ENCODE data around the gene PNMA1.

PNMA1 gene

GRCh38 chr14:73740618-73741326 lies 26.6 kb upstream of the PNMA1 start:
- ChIA-PET CTCF (interaction anchor here (0.6 to 1.3 kb wide), 3 partner anchors 8 to 161 kb away, joined by 3 to 4 read pairs (median 3); no protein-coding TSS in a partner anchor), POLR2A (interaction anchor here (0.7 to 1.0 kb wide), 3 partner anchors 14 to 46 kb away, joined by 3 read pairs; no protein-coding TSS in a partner anchor)
- DNase-seq (ENCODE audit: extremely low spot score), result no peak
- no peak for TF ChIP-seq ARNT (IDR thresholded peaks at IDR 0.05)
- TF ChIP-seq SP1 (IDR thresholded peaks at IDR 0.05), result no peak
- TF ChIP-seq L3MBTL2 (conservative IDR thresholded peaks at IDR 0.05), result no peak
- no peak for TF ChIP-seq SUZ12 (IDR thresholded peaks at IDR 0.05)

- ChIA-PET POLR2A (interaction anchor here (1.0 kb wide), 2 partner anchors 26 to 46 kb away, joined by 3 read pairs; no protein-coding TSS in a partner anchor), CTCF (interaction anchor here (0.8 kb wide), 1 partner anchor 12 kb away, joined by 3 read pairs; no protein-coding TSS in a partner anchor)
- TF ChIP-seq HDGF (IDR thresholded peaks at IDR 0.05; ENCODE audit: borderline replicate concordance), result no peak
- no peak for DNase-seq (ENCODE audit: extremely low spot score)
Observed at GRCh38 chr14:73739899-73740617, 25.9 kb upstream of the PNMA1 start.

- no peak for TF ChIP-seq SUZ12 (IDR thresholded peaks at IDR 0.05)
- TF ChIP-seq L3MBTL2 (conservative IDR thresholded peaks at IDR 0.05), result no peak
- TF ChIP-seq CTBP1 (IDR thresholded peaks at IDR 0.05; ENCODE audit: borderline replicate concordance), result no peak
- no peak for TF ChIP-seq TARDBP (IDR thresholded peaks at IDR 0.05)
- CTCF ChIA-PET, result interaction anchor here (0.6 kb wide), 1 partner anchor 1635 kb away, joined by 3 read pairs; no protein-coding TSS in a partner anchor
- POLR2A ChIA-PET, result interaction anchor here (1.0 kb wide), 1 partner anchor 47 kb away, joined by 3 read pairs; no protein-coding TSS in a partner anchor
Observed at GRCh38 chr14:73739174-73739898, 25.2 kb upstream of the PNMA1 start.

GRCh38 chr14:73738518-73739173 lies 24.5 kb upstream of the PNMA1 start:
- TF ChIP-seq L3MBTL2 (conservative IDR thresholded peaks at IDR 0.05), result no peak
- TF ChIP-seq BHLHE40 (IDR thresholded peaks at IDR 0.05; ENCODE audit: borderline replicate concordance), result no peak
- ChIA-PET CTCF (interaction anchor here (0.6 kb wide), 1 partner anchor 1635 kb away, joined by 3 read pairs; no protein-coding TSS in a partner anchor), POLR2A (no interaction called here)
- no peak for DNase-seq (ENCODE audit: extremely low spot score)

More at GRCh38 chr14:73739174-73739898, 25.2 kb upstream of the PNMA1 start:
- DNase-seq (ENCODE audit: extremely low spot score), result no peak

- ChIA-PET POLR2A (no interaction called here), CTCF (no interaction called here)
- no peak for TF ChIP-seq SUZ12 (IDR thresholded peaks at IDR 0.05)
- no peak for TF ChIP-seq TARDBP (IDR thresholded peaks at IDR 0.05)
- TF ChIP-seq NFRKB (IDR thresholded peaks at IDR 0.05), result no peak
- no peak for TF ChIP-seq FOXM1 (IDR thresholded peaks at IDR 0.05; ENCODE audit: borderline replicate concordance)
- no peak for TF ChIP-seq L3MBTL2 (conservative IDR thresholded peaks at IDR 0.05)
- TF ChIP-seq PKNOX1 (IDR thresholded peaks at IDR 0.05), result no peak
- TF ChIP-seq ELF4 (IDR thresholded peaks at IDR 0.05), result no peak
- TF ChIP-seq SP1 (IDR thresholded peaks at IDR 0.05), result no peak
- no peak for TF ChIP-seq ARNT (IDR thresholded peaks at IDR 0.05)
- no peak for TF ChIP-seq FOXK2 (IDR thresholded peaks at IDR 0.05)
- no peak for TF ChIP-seq ZNF384 (IDR thresholded peaks at IDR 0.05)
- TF ChIP-seq CTBP1 (IDR thresholded peaks at IDR 0.05; ENCODE audit: borderline replicate concordance), result no peak
- TF ChIP-seq BHLHE40 (IDR thresholded peaks at IDR 0.05; ENCODE audit: borderline replicate concordance), result no peak
- TF ChIP-seq HDGF (IDR thresholded peaks at IDR 0.05; ENCODE audit: borderline replicate concordance), result no peak
- no peak for TF ChIP-seq LEF1 (IDR thresholded peaks at IDR 0.05; ENCODE audit: borderline replicate concordance)
- no peak for TF ChIP-seq FOXA1 (IDR thresholded peaks at IDR 0.05)
- no peak for DNase-seq (ENCODE audit: extremely low spot score)
Observed at GRCh38 chr14:73736842-73737241, 22.7 kb upstream of the PNMA1 start.

GRCh38 chr14:73732006-73732405 lies 17.8 kb upstream of the PNMA1 start:
- POLR2A ChIA-PET, result interaction anchor here (1.5 kb wide), 2 partner anchors 120 to 218 kb away, joined by 4 to 7 read pairs; partner anchors contain the start of genes COQ6, FAM161B and PTGR2
- no peak for DNase-seq (ENCODE audit: extremely low spot score)
- CTCF ChIA-PET, result interaction anchor here (0.7 to 1.8 kb wide), 5 partner anchors 10 to 91 kb away, joined by 3 to 8 read pairs (median 4); no protein-coding TSS in a partner anchor
- TF ChIP-seq FOXA1 (IDR thresholded peaks at IDR 0.05) (no peak), SP1 (IDR thresholded peaks at IDR 0.05) (no peak)

GRCh38 chr14:73731111-73731510 lies 16.9 kb upstream of the PNMA1 start:
- no peak for TF ChIP-seq SP1 (IDR thresholded peaks at IDR 0.05)
- no peak for TF ChIP-seq NFRKB (IDR thresholded peaks at IDR 0.05)
- no peak for TF ChIP-seq FOXA1 (IDR thresholded peaks at IDR 0.05)
- TF ChIP-seq TARDBP (IDR thresholded peaks at IDR 0.05), result no peak
- no peak for TF ChIP-seq BHLHE40 (IDR thresholded peaks at IDR 0.05; ENCODE audit: borderline replicate concordance)
- TF ChIP-seq ELF4 (IDR thresholded peaks at IDR 0.05), result no peak
- no peak for TF ChIP-seq L3MBTL2 (conservative IDR thresholded peaks at IDR 0.05)
- no peak for TF ChIP-seq HDGF (IDR thresholded peaks at IDR 0.05; ENCODE audit: borderline replicate concordance)
- no peak for TF ChIP-seq CTBP1 (IDR thresholded peaks at IDR 0.05; ENCODE audit: borderline replicate concordance)
- no peak for TF ChIP-seq FOXK2 (IDR thresholded peaks at IDR 0.05)
- no peak for TF ChIP-seq LEF1 (IDR thresholded peaks at IDR 0.05; ENCODE audit: borderline replicate concordance)
- no peak for TF ChIP-seq FOXM1 (IDR thresholded peaks at IDR 0.05; ENCODE audit: borderline replicate concordance)
- TF ChIP-seq ZNF384 (IDR thresholded peaks at IDR 0.05), result no peak
- TF ChIP-seq SUZ12 (IDR thresholded peaks at IDR 0.05), result no peak
- no peak for TF ChIP-seq PKNOX1 (IDR thresholded peaks at IDR 0.05)
- TF ChIP-seq ARNT (IDR thresholded peaks at IDR 0.05), result no peak
- no peak for DNase-seq (ENCODE audit: extremely low spot score)
- CTCF ChIA-PET, result interaction anchor here (0.9 to 1.8 kb wide), 4 partner anchors 15 to 91 kb away, joined by 3 to 8 read pairs (median 4); no protein-coding TSS in a partner anchor
- POLR2A ChIA-PET, result interaction anchor here (1.5 kb wide), 2 partner anchors 121 to 219 kb away, joined by 4 to 7 read pairs; partner anchors contain the start of genes COQ6, FAM161B and PTGR2

Data from HEK293T (cell line).